Iris pigment epithelial cell (primary cell): ENCODE results near the gene HMCN2.
"Not testable (repeated sequence)": the region's sequence is repeated elsewhere in the genome, so short reads cannot be mapped to it uniquely, and the experiment has no call there.

Experiments
- DNase-seq: peaks from one replicate; pipeline ENCODE4 v3.0.0-alpha.2; 2011; ENCODE audit warnings: low read depth

Gene HMCN2

GRCh38 chr9:130266236-130267098 lies 907 bp downstream of the HMCN2 start:
- DNase-seq: no peak

GRCh38 chr9:130267930-130268329 lies 2.4 kb downstream of the HMCN2 start:
- no peak for DNase-seq

GRCh38 chr9:130268521-130269211 lies 3.1 kb downstream of the HMCN2 start:
- DNase-seq: no peak

GRCh38 chr9:130271473-130271872 lies 5.9 kb downstream of the HMCN2 start:
- no peak for DNase-seq

- DNase-seq: no peak
These were observed 9.6 kb downstream of the HMCN2 start for GRCh38 chr9:130275156-130275555.

- DNase-seq: peak; percentile 52
These were observed 10.6 kb downstream of the HMCN2 start for GRCh38 chr9:130276121-130276520.

- no peak for DNase-seq
These were observed 11.4 kb downstream of the HMCN2 start for GRCh38 chr9:130276955-130277354.

- not testable (repeated sequence) for DNase-seq
These were observed 12.0 kb downstream of the HMCN2 start for GRCh38 chr9:130277525-130277924.

- no peak for DNase-seq
These were observed 18.1 kb downstream of the HMCN2 start for GRCh38 chr9:130283539-130284248.

GRCh38 chr9:130284249-130284625 lies 18.7 kb downstream of the HMCN2 start:
- no peak for DNase-seq

- DNase-seq: no peak
These were observed 19.1 kb downstream of the HMCN2 start for GRCh38 chr9:130284690-130285089.

- DNase-seq: no peak
These were observed 19.7 kb downstream of the HMCN2 start for GRCh38 chr9:130285271-130285670.

GRCh38 chr9:130286072-130286770 lies 20.7 kb downstream of the HMCN2 start:
- no peak for DNase-seq

GRCh38 chr9:130286781-130287428 lies 21.3 kb downstream of the HMCN2 start:
- DNase-seq: no peak

GRCh38 chr9:130287736-130288135 lies 22.2 kb downstream of the HMCN2 start:
- no peak for DNase-seq

- DNase-seq: no peak
These were observed 22.8 kb downstream of the HMCN2 start for GRCh38 chr9:130288393-130288792.

- no peak for DNase-seq
These were observed 23.5 kb downstream of the HMCN2 start for GRCh38 chr9:130288926-130289690.

GRCh38 chr9:130289711-130290241 lies 24.2 kb downstream of the HMCN2 start:
- no peak for DNase-seq

GRCh38 chr9:130290291-130291181 lies 25.0 kb downstream of the HMCN2 start:
- no peak for DNase-seq

- no peak for DNase-seq
These were observed 25.9 kb downstream of the HMCN2 start for GRCh38 chr9:130291474-130291873.
